Breast epithelium (tissue), 4 donors: ENCODE data around the gene FANCG. TPM values are rescaled to one million over a fixed set of nuclear protein-coding genes. Genes with fewer than 3 reads are reported as not detected.

Experiments
- DNase-seq, 2 donors: peaks; one replicate each; pipeline ENCODE4 v3.0.0-alpha.2; 2019; ENCODE audit warnings: low spot score in 2 of 2
- H3K27ac ChIP-seq, 2 donors: fragments of 200-600 bp; sonication (generic) in 1 of 2; one replicate each; pipeline ENCODE4 v1.5.1; 2016 to 2019; ENCODE audit warnings: mild to moderate bottlenecking in 1 of 2
- H3K27me3 ChIP-seq, 2 donors: fragments of 200-600 bp; sonication (generic) in 1 of 2; one replicate each; pipeline versions ENCODE4 v1.5.1 to v1.6.0; 2017 to 2019; ENCODE audit warnings: control low read depth in 1 of 2, mild to moderate bottlenecking in 1 of 2
- H3K36me3 ChIP-seq: fragments of 200-600 bp; one replicate; pipeline ENCODE4 v1.5.1; 2019
- H3K4me1 ChIP-seq, 2 donors: fragments of 200-600 bp; sonication (generic); one replicate each; pipeline ENCODE4 v1.5.1; 2016 to 2019; ENCODE audit warnings: control low read depth in 1 of 2
- H3K4me3 ChIP-seq, 3 donors: fragments of 200-600 bp; sonication (generic); 1 replicate in 2 of 3; 2 replicates in 1 of 3; pipeline ENCODE4 v1.5.1; 2016 to 2019; ENCODE audit warnings: mild to moderate bottlenecking in 3 of 3, moderate library complexity in 2 of 3
- H3K9me3 ChIP-seq, 2 donors: fragments of 200-600 bp; sonication (generic) in 1 of 2; one replicate each; pipeline ENCODE4 v1.5.1; 2016 to 2019; ENCODE audit warnings: control low read depth in 1 of 2
- CTCF ChIP-seq, 3 donors: fragments of 450-650 bp; IDR thresholded peaks; one replicate each; pipeline ENCODE4 v1.5.1; 2016 to 2017; ENCODE audit warnings: antibody characterized with exemption in 3 of 3, mild to moderate bottlenecking in 3 of 3, moderate library complexity in 3 of 3
- POLR2A ChIP-seq: fragments of 450-650 bp; IDR thresholded peaks from one replicate; pipeline ENCODE4 v1.6.1; 2016; ENCODE audit warnings: antibody characterized with exemption, mild to moderate bottlenecking, moderate library complexity
- POLR2AphosphoS5 ChIP-seq, 3 donors: sonication (generic); formaldehyde crosslinking; IDR thresholded peaks; one replicate each; pipeline ENCODE4 v1.6.1; 2017; ENCODE audit warnings: antibody characterized with exemption in 3 of 3
- intact Hi-C: fragments of 100-400 bp; cut with DNase I; formaldehyde crosslinking; loops from one replicate; pipeline ENCODE4 v1.15.1; 2023; ENCODE audit warnings: low total_unique reads
- total RNA-seq, 3 donors: library from RNA; depleted of rRNA; stranded (reverse); fragments of >200 nt; gene quantifications; one replicate each; pipeline ENCODE4 v1.1.0, GENCODE V29; 2016

FANCG gene
- total RNA-seq, 3 donors from 2014 or later: 10.7 to 15.2 (median 13.4) TPM

- H3K27me3 ChIP-seq: no peaks in the 10 kb centered on the region
- H3K9me3 ChIP-seq: no peaks in the 10 kb centered on the region
- TF ChIP-seq POLR2A (no peak), POLR2AphosphoS5 (IDR thresholded peaks at IDR 0.05) (no peak), CTCF (IDR thresholded peaks at IDR 0.05) (no peak)
- no peak for DNase-seq
- H3K4me3 ChIP-seq: no peak overlapping the region
- no peak overlapping the region for H3K27ac ChIP-seq
- peaks cover 20% of the 10 kb centered on the region for H3K36me3 ChIP-seq
- intact Hi-C loops: no loop called here
- peaks cover 8 to 12% of the 10 kb centered on the region in 2 donors for H3K4me1 ChIP-seq
These were observed 12.7 kb downstream of the FANCG start for GRCh38 chr9:35067056-35067455.

- H3K4me1 ChIP-seq: no peaks in the 10 kb centered on the region
- no peaks in the 10 kb centered on the region for H3K27me3 ChIP-seq
- no peak overlapping the region for H3K4me3 ChIP-seq
- no peaks in the 10 kb centered on the region for H3K9me3 ChIP-seq
- peaks cover 42% of the 10 kb centered on the region for H3K36me3 ChIP-seq
- intact Hi-C loops: no loop called here
- DNase-seq: no peak
- no peak for TF ChIP-seq CTCF (IDR thresholded peaks at IDR 0.05)
- TF ChIP-seq POLR2AphosphoS5 (IDR thresholded peaks at IDR 0.05): no peak
- TF ChIP-seq POLR2A: no peak
- H3K27ac ChIP-seq: no peak overlapping the region
These were observed 19.1 kb downstream of the FANCG start for GRCh38 chr9:35060548-35061207.

- no peak for DNase-seq
- H3K4me3 ChIP-seq: no peak overlapping the region
- no peak overlapping the region for H3K27ac ChIP-seq
- H3K9me3 ChIP-seq: no peaks in the 10 kb centered on the region
- no peaks in the 10 kb centered on the region for H3K27me3 ChIP-seq
- TF ChIP-seq POLR2A (no peak), CTCF (IDR thresholded peaks at IDR 0.05) (no peak), POLR2AphosphoS5 (IDR thresholded peaks at IDR 0.05) (no peak)
- H3K36me3 ChIP-seq: peaks cover 31% of the 10 kb centered on the region
- intact Hi-C loops: no loop called here
- H3K4me1 ChIP-seq: no peaks in the 10 kb centered on the region
These were observed 20.3 kb downstream of the FANCG start for GRCh38 chr9:35059438-35059837.

GRCh38 chr9:35057271-35057620 is 22.5 kb downstream of the FANCG start:
- no peaks in the 10 kb centered on the region for H3K4me1 ChIP-seq
- peaks cover 28% of the 10 kb centered on the region for H3K36me3 ChIP-seq
- no peaks in the 10 kb centered on the region for H3K27me3 ChIP-seq
- intact Hi-C loops: no loop called here
- H3K9me3 ChIP-seq: no peaks in the 10 kb centered on the region
- no peak overlapping the region for H3K4me3 ChIP-seq
- DNase-seq: no peak
- H3K27ac ChIP-seq: no peak overlapping the region
- TF ChIP-seq POLR2AphosphoS5 (IDR thresholded peaks at IDR 0.05) (no peak), POLR2A (no peak), CTCF (IDR thresholded peaks at IDR 0.05) (no peak)

- TF ChIP-seq POLR2AphosphoS5 (IDR thresholded peaks at IDR 0.05): no peak
- TF ChIP-seq CTCF (IDR thresholded peaks at IDR 0.05): no peak
- TF ChIP-seq POLR2A: no peak
- intact Hi-C loops: no loop called here
- Histone ChIP-seq H3K27ac (no peak overlapping the region), H3K4me3 (no peak overlapping the region), H3K36me3 (peaks cover 25% of the 10 kb centered on the region), H3K27me3 (no peaks in the 10 kb centered on the region), H3K4me1 (no peaks in the 10 kb centered on the region), H3K9me3 (no peaks in the 10 kb centered on the region)
- no peak for DNase-seq
These were observed 23.0 kb downstream of the FANCG start for GRCh38 chr9:35056571-35057270.
